Measurements from ENCODE around the gene C1RL. TPM values are rescaled to one million over a fixed set of nuclear protein-coding genes. Genes with fewer than 3 reads are reported as not detected.
"Not testable (repeated sequence)": the region's sequence is repeated elsewhere in the genome, so short reads cannot be mapped to it uniquely, and the experiment has no call there.

C1RL gene
- total RNA-seq, 2 experiments from 2014 or later, result 11.1 to 11.5 TPM

- CTCF ChIA-PET, result no interaction called here
- POLR2A ChIA-PET, result no interaction called here
Measured at GRCh38 chr12:7076493-7076892, 32.5 kb downstream of the C1RL start.

DNA sequence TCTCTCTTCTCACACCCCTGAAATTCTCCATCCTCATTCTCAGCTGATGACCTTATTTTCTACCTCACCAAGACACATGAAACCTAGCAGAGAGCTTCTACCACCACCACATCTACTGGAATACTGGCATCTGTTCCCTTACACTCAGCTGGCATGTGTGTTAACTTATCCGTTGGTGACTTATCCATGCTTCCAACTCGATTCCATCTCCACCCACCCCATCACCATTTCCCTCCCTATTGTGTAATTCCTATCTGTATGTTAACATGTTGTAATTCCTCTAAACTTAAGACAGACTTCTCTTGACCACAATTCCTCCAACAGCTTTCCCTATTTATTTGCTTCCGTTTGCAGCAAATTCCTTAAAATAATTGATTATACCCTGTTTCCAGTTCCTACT lies 33.1 kb downstream of the C1RL start:
- ChIA-PET CTCF (no interaction called here), POLR2A (no interaction called here)

GRCh38 chr12:7075518-7075917 lies 33.5 kb downstream of the C1RL start:
- CTCF ChIA-PET, result no interaction called here
- POLR2A ChIA-PET, result no interaction called here

DNA sequence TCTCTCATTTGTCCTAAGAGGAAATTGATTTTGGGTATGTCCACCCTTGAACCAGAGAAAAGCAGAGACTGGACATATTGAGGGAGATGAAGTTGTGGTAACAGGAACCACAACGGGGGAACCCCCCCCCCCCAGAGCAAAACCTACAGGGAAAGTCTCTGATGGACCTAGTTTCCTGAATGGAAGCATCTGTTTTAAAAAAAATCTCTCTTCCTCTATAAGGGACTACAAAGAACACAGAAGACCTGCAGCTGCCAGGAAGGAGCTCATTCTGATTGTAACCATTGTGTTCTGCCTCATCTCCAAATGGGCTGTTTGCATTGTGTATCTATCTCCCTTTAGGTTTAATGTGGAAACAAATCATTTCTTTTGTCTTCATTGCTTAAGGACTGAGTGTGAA lies 35.1 kb downstream of the C1RL start:
- CTCF ChIA-PET, result no interaction called here
- POLR2A ChIA-PET, result no interaction called here

DNA sequence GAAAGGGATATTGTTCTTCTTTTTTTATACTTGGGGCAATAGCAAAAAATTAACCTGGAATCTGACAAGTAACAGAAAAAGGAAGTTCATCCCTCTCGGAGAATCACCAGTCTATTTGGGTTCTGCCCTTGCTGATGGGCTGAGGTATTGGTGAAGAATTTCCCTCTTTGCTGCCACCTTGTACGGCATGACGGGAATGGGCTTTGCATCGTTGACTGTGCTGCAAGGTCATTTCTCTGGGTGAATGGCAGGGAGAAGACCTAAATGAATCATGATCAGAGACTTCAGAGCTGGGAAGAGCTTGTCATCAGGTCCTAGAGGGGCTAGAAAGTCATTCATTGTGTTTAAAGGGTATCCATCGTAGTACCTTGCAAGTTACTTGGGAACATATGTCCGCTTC lies 36.5 kb downstream of the C1RL start:
- ChIA-PET CTCF (no interaction called here), POLR2A (no interaction called here)

GRCh38 chr12:7072035-7072434 lies 37.0 kb downstream of the C1RL start:
- CTCF ChIA-PET, result no interaction called here
- POLR2A ChIA-PET, result no interaction called here

- POLR2A ChIA-PET, result no interaction called here
Measured at GRCh38 chr12:7069386-7069785, 39.6 kb downstream of the C1RL start.

GRCh38 chr12:7068994-7069346 lies 40.0 kb downstream of the C1RL start:
- ChIA-PET POLR2A (no interaction called here), CTCF (interaction anchor here (0.7 to 1.1 kb wide), 2 partner anchors 25 to 51 kb away, joined by 3 to 6 read pairs; partner anchors contain the start of gene LPCAT3)

More at GRCh38 chr12:7069386-7069785, 39.6 kb downstream of the C1RL start:
- CTCF ChIA-PET, result no interaction called here

- ChIA-PET CTCF (interaction anchor here (0.7 to 1.1 kb wide), 2 partner anchors 26 to 50 kb away, joined by 3 to 6 read pairs; partner anchors contain the start of gene LPCAT3), POLR2A (no interaction called here)
Measured at GRCh38 chr12:7068240-7068993, 40.6 kb downstream of the C1RL start.

GRCh38 chr12:7067096-7067495 lies 41.9 kb downstream of the C1RL start:
- CTCF ChIA-PET, result no interaction called here
- POLR2A ChIA-PET, result no interaction called here

GRCh38 chr12:7066596-7066995 lies 42.4 kb downstream of the C1RL start:
- POLR2A ChIA-PET, result no interaction called here
- CTCF ChIA-PET, result no interaction called here

- ChIA-PET CTCF (no interaction called here), POLR2A (no interaction called here)
Measured at GRCh38 chr12:7065073-7065623, 43.9 kb downstream of the C1RL start.

GRCh38 chr12:7064516-7064915 lies 44.5 kb downstream of the C1RL start:
- ChIA-PET CTCF (no interaction called here), POLR2A (no interaction called here)

DNA sequence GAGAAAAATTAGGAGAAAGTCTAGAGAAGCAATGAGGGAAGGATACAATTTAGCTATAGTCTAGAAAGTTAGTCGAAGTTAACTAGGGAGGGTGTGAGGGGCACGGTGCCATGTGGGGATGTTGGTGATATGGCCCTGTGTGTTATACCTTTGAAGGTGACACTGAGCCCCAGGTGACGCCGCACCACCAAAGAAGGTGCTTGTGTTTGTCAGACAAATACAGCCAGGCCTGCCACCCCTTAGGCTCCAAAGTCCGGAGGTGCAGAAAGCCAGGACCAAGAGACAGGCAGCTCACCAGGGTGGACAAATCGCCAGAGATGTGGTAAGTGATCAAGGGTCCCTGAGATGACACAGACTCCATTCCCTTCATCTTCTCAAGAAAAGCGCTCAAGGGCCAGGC lies 47.4 kb downstream of the C1RL start:
- ChIA-PET POLR2A (no interaction called here), CTCF (no interaction called here)

DNA sequence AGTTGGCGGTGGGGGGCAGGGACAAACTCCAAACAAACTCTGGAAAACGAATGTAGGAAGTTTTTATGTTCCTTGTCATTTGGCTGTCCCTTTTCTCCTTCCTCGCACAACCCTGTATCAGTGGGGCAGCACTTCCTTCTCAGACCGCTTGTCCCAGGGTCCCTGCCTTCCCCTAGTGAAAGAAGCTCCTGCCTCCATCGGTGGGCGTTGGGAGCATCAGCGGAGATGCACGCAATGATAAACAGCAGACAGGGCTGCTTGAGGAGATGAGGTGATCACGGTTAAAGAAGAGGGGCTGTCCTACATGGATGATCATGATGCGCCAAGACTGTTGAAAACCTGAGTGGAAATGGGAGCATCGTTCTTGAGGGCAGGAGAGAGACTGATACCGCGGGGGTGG lies 47.9 kb downstream of the C1RL start:
- POLR2A ChIA-PET, result no interaction called here

DNA sequence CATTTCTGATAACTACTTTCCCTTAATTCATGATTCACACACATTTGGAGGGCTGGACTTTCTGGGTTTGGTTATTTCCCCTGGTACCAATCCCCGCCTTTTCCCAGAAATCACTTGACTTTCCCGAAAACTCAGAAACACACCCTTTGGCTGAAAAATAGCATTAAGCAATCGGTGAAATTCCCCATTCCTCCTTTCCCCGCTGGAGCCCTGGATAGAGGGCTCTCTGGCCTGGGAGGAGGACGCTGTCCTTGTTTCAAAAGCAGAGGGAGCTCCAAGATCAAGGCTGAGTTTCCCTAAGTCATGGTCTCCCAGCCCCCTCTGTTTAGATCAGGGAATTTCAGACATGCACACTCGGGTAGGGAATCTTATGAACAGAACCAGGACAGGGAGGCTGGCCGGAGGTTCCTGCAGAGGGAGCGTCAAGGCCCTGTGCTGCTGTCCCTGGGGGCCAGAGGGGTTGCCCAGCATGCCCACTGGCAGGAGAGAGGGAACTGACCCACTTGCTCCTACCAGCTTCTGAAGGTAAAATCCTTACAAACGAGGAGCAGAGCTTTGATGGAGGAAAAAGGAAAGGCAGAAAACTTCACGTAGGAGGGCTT lies 48.6 kb downstream of the C1RL start, which contains the start of gene C1S:
C1S (plus strand) TSS at position 366 of the 602 bp plus-strand sequence. CDS start 1,195 bp downstream, outside the sequence.
- POLR2A ChIA-PET, result no interaction called here
- CTCF ChIA-PET, result interaction anchor here (1.1 kb wide), 1 partner anchor 102 kb away, joined by 3 read pairs; no protein-coding TSS in a partner anchor

More for the DNA sequence above, 47.9 kb downstream of the C1RL start:
- CTCF ChIA-PET, result interaction anchor here (1.1 kb wide), 1 partner anchor 101 kb away, joined by 3 read pairs; no protein-coding TSS in a partner anchor

DNA sequence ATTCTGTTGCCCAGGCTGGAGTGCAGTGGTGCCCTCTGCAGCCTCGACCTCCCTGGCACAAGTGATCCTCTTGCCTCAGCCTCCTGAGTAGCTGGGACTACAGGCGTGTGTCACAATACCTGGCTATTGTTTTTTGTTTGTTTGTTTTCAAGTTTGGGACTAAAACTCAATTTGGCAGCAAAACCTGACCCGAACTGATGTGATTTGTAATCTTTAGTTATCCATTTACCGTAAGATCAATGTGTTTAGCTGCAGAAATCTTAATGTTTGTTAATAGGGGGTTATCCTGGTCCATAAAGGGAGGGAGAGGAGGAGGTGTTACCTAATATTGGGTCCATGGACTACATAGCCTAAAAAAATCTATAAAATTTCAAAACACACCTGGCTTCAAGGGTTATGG lies 49.2 kb downstream of the C1RL start:
- POLR2A ChIA-PET, result no interaction called here

GRCh38 chr12:7058850-7059395 lies 50.1 kb downstream of the C1RL start:
- ChIA-PET POLR2A (interaction anchor here (0.7 kb wide), 1 partner anchor 651 kb away, joined by 3 read pairs; no protein-coding TSS in a partner anchor), CTCF (no interaction called here)

More for the DNA sequence above, 49.2 kb downstream of the C1RL start:
- CTCF ChIA-PET, result interaction anchor here (1.1 kb wide), 1 partner anchor 102 kb away, joined by 3 read pairs; no protein-coding TSS in a partner anchor

DNA sequence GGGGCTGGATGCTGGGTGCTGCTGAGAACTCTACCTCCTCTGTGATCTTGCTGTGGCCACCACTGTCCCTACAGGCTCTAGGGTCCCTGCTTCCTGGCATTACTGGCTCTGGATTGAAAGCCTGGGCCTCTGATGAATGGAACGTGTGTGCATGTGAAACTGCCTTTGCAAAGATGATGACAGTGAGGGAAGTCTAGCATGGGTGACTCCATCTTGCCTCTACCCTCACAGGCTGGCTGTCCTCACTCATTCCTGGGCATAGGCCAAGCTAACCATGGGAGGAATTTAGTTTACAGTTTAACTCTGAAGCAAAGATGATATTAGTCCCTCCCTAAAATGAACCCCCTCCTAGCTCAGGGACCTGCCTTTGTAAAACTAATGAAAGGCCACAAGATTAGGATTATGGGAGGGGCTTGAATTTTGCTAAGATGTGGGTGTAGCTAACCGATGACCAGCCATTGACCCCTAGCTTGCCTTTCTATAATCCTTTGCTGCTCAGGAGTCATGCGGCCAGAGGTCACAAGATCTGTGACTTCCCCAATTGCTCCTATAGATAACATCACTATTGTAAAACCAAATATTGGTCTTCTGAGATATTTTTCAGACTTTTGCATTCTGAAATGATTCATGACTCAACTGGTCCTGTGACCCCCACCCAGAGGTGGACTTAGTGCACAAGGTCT lies 50.7 kb downstream of the C1RL start:
- POLR2A ChIA-PET, result no interaction called here
- CTCF ChIA-PET, result no interaction called here

- CTCF ChIA-PET, POLR2A ChIA-PET: not testable (repeated sequence)
Measured at GRCh38 chr12:7055736-7056135, 53.3 kb downstream of the C1RL start.

Measured in activated CD8-positive, alpha-beta memory T cell treated with anti-CD3 and anti-CD28 coated beads for 36 hours (primary cell).